SJCRH30 (cell line): ENCODE measurements around the gene GPC6. TPM values are rescaled to one million over a fixed set of nuclear protein-coding genes. Genes with fewer than 3 reads are reported as not detected.

Experiments used
- DNase-seq, 2 experiments: peaks; one replicate each; pipeline ENCODE4 v3.0.0-alpha.2; 2015 to 2020
- H3K27ac ChIP-seq: fragments of 250-450 bp; sonication (Bioruptor Pico); 2 replicates; pipeline ENCODE4 v1.5.1; 2020; ENCODE audit warnings: mild to moderate bottlenecking, moderate library complexity
- H3K27me3 ChIP-seq: fragments of 250-450 bp; sonication (Bioruptor Pico); 2 replicates; pipeline ENCODE4 v1.5.1; 2020; ENCODE audit warnings: mild to moderate bottlenecking, moderate library complexity
- H3K36me3 ChIP-seq: fragments of 250-450 bp; sonication (Bioruptor Pico); 2 replicates; pipeline ENCODE4 v1.5.1; 2020; ENCODE audit warnings: mild to moderate bottlenecking, moderate library complexity
- H3K4me1 ChIP-seq: fragments of 250-450 bp; sonication (Bioruptor Pico); 2 replicates; pipeline ENCODE4 v1.5.1; 2020; ENCODE audit warnings: mild to moderate bottlenecking, moderate library complexity
- H3K4me3 ChIP-seq: fragments of 250-450 bp; sonication (Bioruptor Pico); 2 replicates; pipeline ENCODE4 v1.5.1; 2020; ENCODE audit warnings: mild to moderate bottlenecking, moderate library complexity
- H3K9me3 ChIP-seq: fragments of 250-450 bp; sonication (Bioruptor Pico); replicated peaks from 2 replicates; pipeline ENCODE4 v1.5.1; 2020; ENCODE audit warnings: mild to moderate bottlenecking, moderate library complexity
- total RNA-seq: library from RNA; depleted of rRNA; stranded (reverse); fragments of >200 nt; shearing (Covaris generic); gene quantifications from 2 replicates; pipeline ENCODE4 v1.2.3, GENCODE V29; 2014

The GPC6 gene
- total RNA-seq, 1 experiment from 2014 or later, result 21.1 TPM

GRCh38 chr13:93698016-93698613, 471.5 kb downstream of the GPC6 start:
- Histone ChIP-seq H3K9me3 (no peaks in the 10 kb centered on the region), H3K4me3 (no peak overlapping the region), H3K36me3 (no peaks in the 10 kb centered on the region), H3K27me3 (no peaks in the 10 kb centered on the region), H3K27ac (no peak overlapping the region), H3K4me1 (no peaks in the 10 kb centered on the region)
- DNase-seq, result no peak

DNA sequence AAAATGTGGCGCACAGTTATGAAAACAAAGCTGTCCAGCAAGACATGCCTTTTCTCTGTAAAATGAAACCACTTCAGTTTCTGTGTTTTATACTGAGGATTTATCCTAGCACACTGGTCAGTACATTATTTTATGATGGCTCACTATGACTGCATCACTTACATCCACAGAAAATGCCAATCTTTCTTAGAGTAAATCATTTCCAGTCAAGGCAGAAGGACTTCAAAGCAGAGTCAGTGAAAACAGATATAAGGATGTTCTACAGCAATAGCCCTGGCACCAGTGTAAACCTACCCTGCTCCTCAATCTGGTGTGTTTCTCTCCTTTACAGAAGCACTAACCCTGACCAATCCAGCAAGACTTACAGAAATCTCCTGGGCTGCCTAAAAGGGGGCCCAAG, 473.5 kb downstream of the GPC6 start:
- Histone ChIP-seq H3K27ac (no peak overlapping the region), H3K4me1 (no peaks in the 10 kb centered on the region), H3K4me3 (no peak overlapping the region), H3K27me3 (no peaks in the 10 kb centered on the region), H3K9me3 (no peaks in the 10 kb centered on the region), H3K36me3 (no peaks in the 10 kb centered on the region)
- no peak for DNase-seq

GRCh38 chr13:93708308-93709075, 481.9 kb downstream of the GPC6 start:
- Histone ChIP-seq H3K27ac (no peak overlapping the region), H3K4me1 (peaks cover 3% of the 10 kb centered on the region; the same call in 1 of the 2 replicates), H3K36me3 (no peaks in the 10 kb centered on the region), H3K4me3 (no peak overlapping the region), H3K9me3 (no peaks in the 10 kb centered on the region), H3K27me3 (no peaks in the 10 kb centered on the region)
- no peak for DNase-seq

- DNase-seq, result no peak
- Histone ChIP-seq H3K36me3 (no peaks in the 10 kb centered on the region), H3K27me3 (no peaks in the 10 kb centered on the region), H3K4me1 (peaks cover 3% of the 10 kb centered on the region; the same call in 1 of the 2 replicates), H3K4me3 (no peak overlapping the region), H3K9me3 (no peaks in the 10 kb centered on the region), H3K27ac (no peak overlapping the region)
Observed at GRCh38 chr13:93709506-93710244, 483.1 kb downstream of the GPC6 start.

DNA sequence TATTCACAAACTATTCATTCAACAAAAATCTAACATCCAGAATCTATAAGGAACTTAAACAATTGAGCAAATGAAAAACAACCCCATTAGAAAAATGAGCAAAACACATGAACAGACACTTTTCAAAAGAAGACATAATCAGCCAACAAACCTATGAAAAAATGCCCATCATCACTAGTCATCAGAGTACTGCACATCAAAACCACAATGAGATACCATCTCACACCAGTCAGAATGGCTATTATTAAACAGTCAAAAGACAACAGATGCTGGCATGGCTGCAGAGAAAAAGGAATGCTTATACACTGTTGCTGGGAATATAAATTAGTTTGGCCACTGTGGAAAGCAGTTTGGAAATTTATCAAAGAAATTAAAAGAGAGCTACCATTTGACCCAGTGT, 487.6 kb downstream of the GPC6 start:
- Histone ChIP-seq H3K9me3 (no peaks in the 10 kb centered on the region), H3K36me3 (no peaks in the 10 kb centered on the region), H3K4me3 (no peak overlapping the region), H3K27ac (no peak overlapping the region), H3K27me3 (no peaks in the 10 kb centered on the region), H3K4me1 (peaks cover 3% of the 10 kb centered on the region; the same call in 1 of the 2 replicates)
- peak in 1 of 2 experiments; percentile 1 for DNase-seq

DNA sequence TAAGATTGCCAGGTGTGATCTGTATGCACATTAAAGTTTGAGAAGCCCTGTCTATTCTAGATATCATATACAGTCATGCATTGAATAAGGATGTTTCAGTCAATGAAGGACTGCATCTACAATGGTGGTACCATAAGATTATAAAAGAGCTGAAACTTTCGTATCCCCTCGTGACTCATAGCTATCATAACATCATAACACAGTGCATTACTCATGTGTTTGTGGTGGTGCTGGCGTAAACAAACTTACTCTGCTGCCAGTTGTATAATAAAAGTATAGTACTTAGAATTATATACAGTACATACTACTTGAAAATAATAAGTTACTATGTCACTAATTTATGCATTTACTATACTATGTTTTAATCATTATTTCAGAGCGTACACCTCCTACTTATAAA, 489.3 kb downstream of the GPC6 start:
- no peaks in the 10 kb centered on the region for H3K4me1 ChIP-seq
- H3K36me3 ChIP-seq, result no peaks in the 10 kb centered on the region
- no peaks in the 10 kb centered on the region for H3K9me3 ChIP-seq
- no peak overlapping the region for H3K4me3 ChIP-seq
- no peak overlapping the region for H3K27ac ChIP-seq
- no peak for DNase-seq
- H3K27me3 ChIP-seq, result no peaks in the 10 kb centered on the region

DNA sequence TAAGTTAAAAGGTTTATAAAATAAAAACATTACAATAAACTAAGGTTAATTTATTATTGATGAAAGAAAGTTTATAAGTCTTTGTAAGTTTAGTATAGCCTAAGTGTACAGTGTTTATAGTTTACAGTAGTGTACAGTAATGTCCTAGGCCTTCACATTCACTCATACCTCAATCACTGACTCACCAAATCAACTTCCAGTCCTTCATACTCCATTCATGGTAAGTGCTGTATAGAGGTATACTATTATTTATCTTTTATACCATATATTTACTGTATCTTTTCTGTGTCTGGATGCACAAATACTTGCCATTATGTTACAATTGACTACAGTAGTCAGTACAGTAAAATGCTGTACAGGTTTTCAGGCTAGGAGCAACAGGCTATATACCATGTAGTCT, 490.0 kb downstream of the GPC6 start:
- H3K4me1 ChIP-seq, result no peaks in the 10 kb centered on the region
- no peak for DNase-seq
- H3K36me3 ChIP-seq, result no peaks in the 10 kb centered on the region
- H3K27ac ChIP-seq, result no peak overlapping the region
- H3K9me3 ChIP-seq, result no peaks in the 10 kb centered on the region
- H3K27me3 ChIP-seq, result no peaks in the 10 kb centered on the region
- H3K4me3 ChIP-seq, result no peak overlapping the region

GRCh38 chr13:93721483-93721882, 494.9 kb downstream of the GPC6 start:
- no peak overlapping the region for H3K4me3 ChIP-seq
- peak in 1 of 2 experiments; percentile 6 for DNase-seq
- H3K27me3 ChIP-seq, result no peaks in the 10 kb centered on the region
- no peaks in the 10 kb centered on the region for H3K4me1 ChIP-seq
- no peaks in the 10 kb centered on the region for H3K9me3 ChIP-seq
- no peaks in the 10 kb centered on the region for H3K36me3 ChIP-seq
- H3K27ac ChIP-seq, result no peak overlapping the region

- Histone ChIP-seq H3K27me3 (no peaks in the 10 kb centered on the region), H3K4me1 (0 out of 2 replicates have a peak, but pooled peaks cover 3% of the 10 kb centered on the region), H3K36me3 (no peaks in the 10 kb centered on the region), H3K27ac (no peak overlapping the region), H3K9me3 (no peaks in the 10 kb centered on the region), H3K4me3 (no peak overlapping the region)
- DNase-seq, result no peak
Observed at GRCh38 chr13:93723316-93723715, 496.7 kb downstream of the GPC6 start.

DNA sequence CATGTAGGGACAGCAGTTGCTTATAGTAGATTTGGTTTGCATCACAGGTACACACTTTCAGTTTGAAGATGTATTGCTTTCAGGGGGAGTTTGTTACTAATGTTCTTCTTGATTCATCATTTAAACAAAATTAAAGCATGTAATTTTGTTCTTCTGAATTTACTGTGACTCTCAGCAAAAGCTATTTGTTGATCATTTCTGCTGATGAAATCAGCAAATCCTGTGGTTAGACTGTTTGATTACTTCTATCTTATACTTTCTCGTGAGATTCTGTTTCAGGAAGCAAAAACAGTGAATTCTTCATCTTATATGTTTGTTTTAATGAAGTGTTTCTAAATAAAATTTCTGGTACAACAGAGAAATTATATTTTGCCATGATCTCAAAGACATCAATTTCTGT, 497.6 kb downstream of the GPC6 start:
- H3K27me3 ChIP-seq, result no peaks in the 10 kb centered on the region
- H3K4me3 ChIP-seq, result no peak overlapping the region
- H3K27ac ChIP-seq, result no peak overlapping the region
- H3K36me3 ChIP-seq, result no peaks in the 10 kb centered on the region
- H3K9me3 ChIP-seq, result no peaks in the 10 kb centered on the region
- no peak for DNase-seq
- 0 out of 2 replicates have a peak, but pooled peaks cover 3% of the 10 kb centered on the region for H3K4me1 ChIP-seq

DNA sequence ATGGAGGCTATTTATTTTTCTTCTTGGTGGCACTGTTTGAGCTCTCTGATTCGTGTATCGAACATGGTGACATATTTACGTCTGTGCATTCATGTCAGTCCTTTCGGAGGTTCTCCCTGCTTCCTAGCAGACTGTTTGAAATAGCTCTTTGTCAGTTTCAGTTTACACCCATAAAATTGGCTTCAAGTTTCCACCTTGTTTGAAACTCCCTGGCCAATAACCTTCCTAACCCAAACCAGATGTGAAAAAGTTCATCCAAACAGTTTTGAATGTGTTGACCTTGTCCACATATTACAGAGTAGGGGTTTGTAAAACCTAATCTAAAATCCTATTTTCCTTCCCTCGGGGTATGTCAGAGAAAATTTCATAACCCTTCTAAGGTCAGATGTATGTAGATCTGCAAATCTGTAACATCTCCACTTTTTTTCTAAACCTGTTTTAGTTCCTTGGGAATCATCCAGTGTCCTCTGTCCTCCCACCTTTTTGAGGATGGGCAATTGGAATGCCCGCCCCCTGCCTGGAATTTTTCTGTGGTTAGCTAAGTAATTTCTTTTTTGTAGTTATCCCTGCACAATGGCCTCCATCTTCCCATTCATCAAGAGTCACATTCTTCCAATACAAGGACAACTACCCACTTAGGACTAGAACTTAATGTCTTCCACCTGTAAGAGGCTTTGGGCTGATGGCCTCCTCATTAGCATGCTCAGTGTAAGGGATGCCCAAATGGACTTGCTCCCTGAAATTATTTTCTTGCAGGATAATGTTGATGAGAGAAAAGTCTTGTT, 499.8 kb downstream of the GPC6 start:
- no peak overlapping the region for H3K27ac ChIP-seq
- DNase-seq, result no peak

GRCh38 chr13:93727211-93728141, 500.9 kb downstream of the GPC6 start:
- no peaks in the 10 kb centered on the region for H3K9me3 ChIP-seq
- H3K4me3 ChIP-seq, result no peak overlapping the region
- DNase-seq, result peak; percentile 4 to 11
- H3K27ac ChIP-seq, result no peak overlapping the region
- no peaks in the 10 kb centered on the region for H3K36me3 ChIP-seq
- H3K27me3 ChIP-seq, result no peaks in the 10 kb centered on the region
- 0 out of 2 replicates have a peak, but pooled peaks cover 3% of the 10 kb centered on the region for H3K4me1 ChIP-seq

More for the DNA sequence above, 499.8 kb downstream of the GPC6 start:
- Histone ChIP-seq H3K9me3 (no peaks in the 10 kb centered on the region), H3K27me3 (no peaks in the 10 kb centered on the region), H3K4me3 (no peak overlapping the region), H3K36me3 (no peaks in the 10 kb centered on the region), H3K4me1 (0 out of 2 replicates have a peak, but pooled peaks cover 3% of the 10 kb centered on the region)

GRCh38 chr13:93729383-93729782, 502.8 kb downstream of the GPC6 start:
- no peak overlapping the region for H3K4me3 ChIP-seq
- DNase-seq, result no peak
- H3K9me3 ChIP-seq, result no peaks in the 10 kb centered on the region
- no peaks in the 10 kb centered on the region for H3K27me3 ChIP-seq
- no peak overlapping the region for H3K27ac ChIP-seq
- H3K4me1 ChIP-seq, result 0 out of 2 replicates have a peak, but pooled peaks cover 3% of the 10 kb centered on the region
- no peaks in the 10 kb centered on the region for H3K36me3 ChIP-seq
